H9 (cell line): Measurements from ENCODE around the gene BLOC1S6. TPM values are rescaled to one million over a fixed set of nuclear protein-coding genes. Genes with fewer than 3 reads are reported as not detected.

Source experiments
- DNase-seq: peaks from one replicate; pipeline ENCODE4 v3.0.0-alpha.2; 2017
- H2AFZ ChIP-seq: one replicate; pipeline ENCODE4 v1.6.1; 2013; ENCODE audit warnings: mild to moderate bottlenecking, low read length, control low read depth, moderate library complexity
- H2AK5ac ChIP-seq: 2 replicates; pipeline ENCODE4 v1.6.1; 2013; ENCODE audit warnings: low read length, control low read depth, mixed read lengths; ENCODE audit not compliant: insufficient read length
- H2BK120ac ChIP-seq: one replicate; pipeline ENCODE4 v1.6.1; 2013; ENCODE audit warnings: low read depth, mild to moderate bottlenecking, low read length, control low read depth, inconsistent platforms; ENCODE audit not compliant: poor library complexity, severe bottlenecking
- H2BK12ac ChIP-seq: 2 replicates; pipeline ENCODE4 v1.6.1; 2013; ENCODE audit warnings: low read length, control low read depth, mixed read lengths, low read depth; ENCODE audit not compliant: insufficient read length
- H2BK15ac ChIP-seq: 2 replicates; pipeline ENCODE4 v1.6.1; 2013; ENCODE audit warnings: low read depth, low read length, control low read depth
- H2BK20ac ChIP-seq: one replicate; pipeline ENCODE4 v1.6.1; 2013; ENCODE audit warnings: low read depth, mild to moderate bottlenecking, low read length, control low read depth, inconsistent platforms; ENCODE audit not compliant: poor library complexity, severe bottlenecking
- H2BK5ac ChIP-seq: 2 replicates; pipeline ENCODE4 v1.6.1; 2013; ENCODE audit warnings: low read length, control low read depth, mixed read lengths; ENCODE audit not compliant: insufficient read length
- H3K14ac ChIP-seq: 2 replicates; pipeline ENCODE4 v1.6.1; 2013; ENCODE audit warnings: low read length, control low read depth; ENCODE audit not compliant: insufficient read depth
- H3K18ac ChIP-seq: 2 replicates; pipeline ENCODE4 v1.6.1; 2013; ENCODE audit warnings: low read depth, mild to moderate bottlenecking, mixed read lengths, low read length, control low read depth; ENCODE audit not compliant: insufficient read length
- H3K23ac ChIP-seq: 2 replicates; pipeline ENCODE4 v1.6.1; 2013; ENCODE audit warnings: low read length, control low read depth, mixed read lengths, low read depth; ENCODE audit not compliant: insufficient read length
- H3K23me2 ChIP-seq: 2 replicates; pipeline ENCODE4 v1.6.1; 2013; ENCODE audit warnings: low read depth, mild to moderate bottlenecking, mixed read lengths, low read length, control low read depth; ENCODE audit not compliant: insufficient read length, poor library complexity, severe bottlenecking
- H3K27ac ChIP-seq: 2 replicates; pipeline ENCODE4 v1.5.1; 2013; ENCODE audit warnings: low read length, control low read depth, mixed read lengths, low read depth; ENCODE audit not compliant: insufficient read length
- H3K27me3 ChIP-seq: 2 replicates; pipeline ENCODE4 v1.6.1; 2013; ENCODE audit warnings: low read length, control low read depth, inconsistent platforms; ENCODE audit not compliant: insufficient read depth
- H3K4ac ChIP-seq: 2 replicates; pipeline ENCODE4 v1.6.1; 2013; ENCODE audit warnings: low read depth, mild to moderate bottlenecking, control low read depth, inconsistent platforms, low read length, moderate library complexity
- H3K4me1 ChIP-seq: 2 replicates; pipeline ENCODE4 v1.6.1; 2013; ENCODE audit warnings: low read length, control low read depth, inconsistent platforms; ENCODE audit not compliant: insufficient read depth
- H3K4me2 ChIP-seq: 2 replicates; pipeline ENCODE4 v1.6.1; 2013; ENCODE audit warnings: low read length, control low read depth, mixed read lengths; ENCODE audit not compliant: insufficient read length, insufficient read depth
- H3K56ac ChIP-seq: 2 replicates; pipeline ENCODE4 v1.6.1; 2013; ENCODE audit warnings: low read depth, mild to moderate bottlenecking, mixed read lengths, low read length, control low read depth; ENCODE audit not compliant: insufficient read length
- H3K79me1 ChIP-seq: 2 replicates; pipeline ENCODE4 v1.6.1; 2013; ENCODE audit warnings: low read depth, mild to moderate bottlenecking, moderate library complexity, low read length, control low read depth, inconsistent platforms; ENCODE audit not compliant: insufficient read depth, poor library complexity, severe bottlenecking
- H3K79me2 ChIP-seq: 2 replicates; pipeline ENCODE4 v1.6.1; 2013; ENCODE audit warnings: low read length, control low read depth, inconsistent platforms; ENCODE audit not compliant: insufficient read depth
- H3K9ac ChIP-seq: 2 replicates; pipeline ENCODE4 v1.6.1; 2013; ENCODE audit warnings: low read length, control low read depth, mixed read lengths; ENCODE audit not compliant: insufficient read length; ENCODE audit errors: extremely low read depth
- H3K9me3 ChIP-seq: one replicate; pipeline ENCODE4 v1.6.1; 2013; ENCODE audit warnings: low read depth, low read length, inconsistent platforms; ENCODE audit not compliant: control insufficient read depth
- H3T11ph ChIP-seq: one replicate; pipeline ENCODE4 v1.6.1; 2013; ENCODE audit warnings: mild to moderate bottlenecking, low read length, control low read depth, inconsistent platforms
- H4K20me1 ChIP-seq: one replicate; pipeline ENCODE4 v1.6.1; 2013; ENCODE audit not compliant: control insufficient read depth, insufficient read length, insufficient read depth
- H4K5ac ChIP-seq: 2 replicates; pipeline ENCODE4 v1.6.1; 2013; ENCODE audit warnings: low read depth, mild to moderate bottlenecking, mixed read lengths, low read length, control low read depth; ENCODE audit not compliant: insufficient read length
- H4K8ac ChIP-seq: replicated peaks from 2 replicates; pipeline ENCODE4 v1.6.1; 2013; ENCODE audit warnings: low read length, control low read depth, mixed read lengths, low read depth; ENCODE audit not compliant: insufficient read length
- H4K91ac ChIP-seq: 2 replicates; pipeline ENCODE4 v1.6.1; 2013; ENCODE audit warnings: low read depth, mild to moderate bottlenecking, moderate library complexity, mixed read lengths, low read length, control low read depth; ENCODE audit not compliant: insufficient read length
- H3K27ac Mint-ChIP-seq, 3 experiments: 2 replicates in 2 of 3; 3 replicates in 1 of 3; pipeline ENCODE4 v1.8.0; 2020 to 2021; ENCODE audit warnings: mixed read lengths in 3 of 3, mild to moderate bottlenecking in 1 of 3, moderate library complexity in 1 of 3
- H3K27me3 Mint-ChIP-seq: 2 replicates; pipeline ENCODE4 v1.8.0; 2021; ENCODE audit warnings: low read depth, mild to moderate bottlenecking, moderate library complexity, mixed read lengths
- H3K36me3 Mint-ChIP-seq, 3 experiments: 2 replicates in 2 of 3; 3 replicates in 1 of 3; pipeline ENCODE4 v1.8.0; 2020 to 2021; ENCODE audit warnings: low read depth in 3 of 3, mixed read lengths in 3 of 3; ENCODE audit not compliant: insufficient read depth in 1 of 3
- H3K4me1 Mint-ChIP-seq, 2 experiments: 2 replicates each; pipeline ENCODE4 v1.8.0; 2020; ENCODE audit warnings: mixed read lengths in 2 of 2
- H3K4me3 Mint-ChIP-seq, 2 experiments: 2 replicates in 1 of 2; 3 replicates in 1 of 2; pipeline ENCODE4 v1.8.0; 2020 to 2021; ENCODE audit warnings: mild to moderate bottlenecking in 2 of 2, mixed read lengths in 2 of 2, moderate library complexity in 1 of 2
- H3K9me3 Mint-ChIP-seq, 2 experiments: 2 replicates in 1 of 2; 3 replicates in 1 of 2; pipeline ENCODE4 v1.8.0; 2020; ENCODE audit warnings: mild to moderate bottlenecking in 2 of 2, mixed read lengths in 2 of 2, moderate library complexity in 1 of 2
- CTCF ChIP-seq: fragments of 200-600 bp; sonication (generic); conservative IDR thresholded peaks from 3 replicates; pipeline ENCODE4 v1.8.0; 2021; ENCODE audit warnings: antibody characterized with exemption, mild to moderate bottlenecking
- WGBS: extraction: QIAGEN DNeasy Blood & Tissue Kit; methylation state at CpG from one replicate; pipeline ENCODE4 v1.1.7; 2013; ENCODE audit warnings: missing lambda C conversion rate, low lambda C conversion rate, mixed read lengths; ENCODE audit not compliant: insufficient read length; ENCODE audit errors: extremely low coverage; 5-methylcytosine and 5-hydroxymethylcytosine counted together
- total RNA-seq: library from RNA; stranded (reverse); gene quantifications from 2 replicates; pipeline ENCODE4 v1.2.1, GENCODE V29; 2021

Gene BLOC1S6
- total RNA-seq, 1 experiment from 2014 or later = 36.9 TPM

- Histone ChIP-seq H4K5ac (no peak overlapping the region), H4K91ac (no peak overlapping the region), H3K9me3 (no peaks in the 10 kb centered on the region), H3T11ph (no peak overlapping the region), H3K27ac (no peak overlapping the region), H3K79me1 (no peaks in the 10 kb centered on the region), H2BK5ac (no peak overlapping the region), H2BK20ac (no peak overlapping the region), H3K56ac (no peak overlapping the region), H4K20me1 (no peaks in the 10 kb centered on the region), H3K18ac (no peak overlapping the region), H2BK12ac (no peak overlapping the region), H3K4me2 (no peak overlapping the region), H2BK15ac (no peak overlapping the region), H3K9ac (no peak overlapping the region), H3K23me2 (peaks cover 11% of the 10 kb centered on the region), H3K4me1 (no peaks in the 10 kb centered on the region), H2AFZ (no peak overlapping the region), H3K23ac (no peak overlapping the region), H3K4ac (no peak overlapping the region), H3K27me3 (peaks cover 8% of the 10 kb centered on the region; the same call in 1 of the 2 replicates), H3K14ac (no peak overlapping the region), H4K8ac (no peak overlapping the region), H2AK5ac (no peak overlapping the region), H3K79me2 (no peaks in the 10 kb centered on the region), H2BK120ac (no peak overlapping the region)
- no peak for TF ChIP-seq CTCF
- no peaks in the 10 kb centered on the region for H3K36me3 Mint-ChIP-seq
- no CpG with 5 or more reads among the region's 6 CpGs for WGBS
- no peak overlapping the region for H3K27ac Mint-ChIP-seq
- peaks cover 5% of the 10 kb centered on the region in 2 experiments for H3K4me1 Mint-ChIP-seq
- DNase-seq = no peak
- peaks cover 90% of the 10 kb centered on the region for H3K27me3 Mint-ChIP-seq
- no peak overlapping the region for H3K4me3 Mint-ChIP-seq
- H3K9me3 Mint-ChIP-seq = no peaks in the 10 kb centered on the region
Measured at GRCh38 chr15:45637552-45638033, 50.4 kb downstream of the BLOC1S6 start.
